GM18868 (cell line): Measurements from ENCODE around the gene GAA.
"Not testable (repeated sequence)": the region's sequence is repeated elsewhere in the genome, so short reads cannot be mapped to it uniquely, and the experiment has no call there.

ENCODE experiments used
- ATAC-seq: cut with Tn5 transposase; IDR thresholded peaks from one replicate; pipeline ENCODE4 v1.9.1; 2021; ENCODE audit warnings: mild to moderate bottlenecking, moderate library complexity; ENCODE audit not compliant: unreplicated experiment

GAA gene

DNA sequence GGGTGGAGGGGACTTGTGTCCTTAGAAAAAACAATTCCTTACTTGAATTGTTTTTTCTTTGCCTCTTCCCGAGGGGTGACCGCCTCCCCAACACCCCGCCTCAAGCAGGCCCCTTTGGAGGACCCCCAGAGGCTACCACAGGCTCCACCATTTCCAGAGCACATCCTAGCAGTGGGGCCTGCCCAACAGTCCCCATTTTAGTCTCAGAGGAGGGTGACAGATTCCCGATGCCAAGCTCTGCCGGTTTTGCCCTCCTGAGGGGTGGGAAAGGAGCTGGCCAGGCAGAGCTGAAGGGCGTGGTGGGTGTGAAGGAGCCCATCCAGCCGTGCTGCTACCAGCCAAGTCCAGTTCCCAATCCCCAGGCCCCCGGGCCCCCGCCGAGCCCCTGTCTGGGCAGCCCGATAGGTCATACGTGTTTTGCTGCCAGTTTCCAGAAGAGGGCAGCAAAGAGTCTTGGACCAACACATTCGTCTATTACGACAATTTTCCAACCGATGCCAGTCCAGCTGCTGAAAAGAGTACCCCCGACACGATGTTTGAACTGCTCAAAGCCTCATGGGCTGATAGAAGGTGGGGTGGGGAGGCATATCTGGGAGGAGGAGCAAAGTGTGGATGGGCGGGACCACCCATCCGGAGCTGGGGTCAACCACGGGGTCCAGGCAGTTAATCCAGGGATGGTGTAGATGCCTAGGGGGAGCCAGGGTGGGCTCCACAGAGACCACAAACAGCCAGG lies 18.8 kb upstream of the GAA start:
- no peak for ATAC-seq

DNA sequence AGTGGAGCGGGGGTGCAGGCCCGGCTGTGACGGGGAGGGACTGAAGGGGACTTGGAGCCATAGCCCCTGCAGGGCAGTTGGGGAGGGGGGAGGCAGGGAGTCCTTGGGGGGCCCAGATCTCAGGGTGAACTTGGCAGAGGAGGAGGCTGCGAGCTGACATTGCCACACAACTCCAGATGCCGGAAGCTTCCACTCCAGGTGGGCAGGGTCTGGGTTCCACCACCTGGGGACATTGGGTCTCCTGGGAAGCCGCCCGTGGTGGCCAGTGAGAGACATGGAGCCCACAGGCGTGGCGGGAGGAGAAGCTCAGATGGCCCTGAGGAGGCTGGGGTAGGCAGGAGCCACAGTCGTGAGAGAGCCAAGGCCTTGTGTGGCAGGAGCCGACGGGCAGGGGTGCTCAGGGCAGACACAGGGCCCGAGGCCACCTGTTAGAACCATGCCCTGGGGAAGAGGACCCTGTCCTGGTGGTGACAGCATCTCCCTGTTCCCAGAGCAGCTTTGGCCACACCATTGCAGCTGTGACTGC lies 18.2 kb upstream of the GAA start:
- ATAC-seq: no peak

DNA sequence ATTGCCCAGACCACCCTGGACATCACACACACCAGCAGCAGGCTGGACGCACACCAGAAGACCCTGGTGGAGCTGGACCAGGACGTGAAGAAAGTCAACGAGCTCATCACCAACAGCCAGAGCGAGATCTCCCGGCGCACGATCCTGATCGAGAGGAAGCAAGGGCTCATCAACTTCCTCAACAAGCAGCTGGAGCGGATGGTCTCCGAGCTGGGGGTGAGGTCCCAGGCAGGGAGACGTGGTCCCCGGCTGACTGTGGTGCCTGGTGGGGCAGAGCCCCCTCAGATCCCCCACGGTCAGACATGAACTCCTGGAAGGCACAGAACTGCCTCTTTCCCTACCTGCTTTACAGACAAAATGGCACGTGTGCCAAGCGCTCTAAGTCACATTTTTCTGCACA lies 16.6 kb upstream of the GAA start:
- no peak for ATAC-seq

DNA sequence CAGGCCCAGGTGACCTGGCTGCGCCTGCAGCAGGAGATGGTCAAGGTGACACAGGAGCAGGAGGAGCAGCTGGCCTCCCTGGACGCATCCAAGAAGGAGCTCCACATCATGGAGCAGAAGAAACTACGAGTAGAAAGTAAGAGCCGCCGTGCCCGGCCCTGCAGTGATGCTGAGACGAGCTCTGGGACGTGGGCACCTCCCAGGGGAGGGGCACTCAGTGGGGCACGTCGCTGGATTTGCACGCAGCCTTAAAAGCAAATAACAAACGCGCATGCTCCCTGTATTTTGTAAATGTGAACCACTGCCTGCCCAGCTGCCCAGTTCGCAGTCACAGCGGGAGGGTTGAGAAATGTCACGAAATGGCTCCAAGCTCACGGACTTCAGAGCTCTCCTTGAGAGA lies 15.3 kb upstream of the GAA start:
- ATAC-seq: no peak

DNA sequence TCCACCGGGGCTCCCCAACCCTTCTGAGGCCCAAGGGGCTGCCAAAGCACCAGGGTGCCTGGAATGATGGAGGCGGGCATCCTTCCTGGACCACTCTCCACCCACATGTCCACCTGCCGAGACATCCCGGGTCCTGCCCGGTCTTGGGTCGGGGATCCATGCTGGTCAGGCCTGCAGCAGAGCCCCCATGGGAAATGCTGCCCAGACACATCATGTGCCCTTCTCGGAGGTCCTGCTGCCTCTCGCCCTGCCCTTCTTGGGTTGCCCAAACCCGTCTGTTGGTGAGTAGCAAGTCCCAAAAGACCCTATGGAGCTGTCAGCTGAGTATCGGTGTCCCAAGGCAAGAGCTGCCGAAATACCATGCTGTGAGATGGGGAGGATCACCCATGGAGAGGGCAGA lies 14.8 kb upstream of the GAA start:
- no peak for ATAC-seq

DNA sequence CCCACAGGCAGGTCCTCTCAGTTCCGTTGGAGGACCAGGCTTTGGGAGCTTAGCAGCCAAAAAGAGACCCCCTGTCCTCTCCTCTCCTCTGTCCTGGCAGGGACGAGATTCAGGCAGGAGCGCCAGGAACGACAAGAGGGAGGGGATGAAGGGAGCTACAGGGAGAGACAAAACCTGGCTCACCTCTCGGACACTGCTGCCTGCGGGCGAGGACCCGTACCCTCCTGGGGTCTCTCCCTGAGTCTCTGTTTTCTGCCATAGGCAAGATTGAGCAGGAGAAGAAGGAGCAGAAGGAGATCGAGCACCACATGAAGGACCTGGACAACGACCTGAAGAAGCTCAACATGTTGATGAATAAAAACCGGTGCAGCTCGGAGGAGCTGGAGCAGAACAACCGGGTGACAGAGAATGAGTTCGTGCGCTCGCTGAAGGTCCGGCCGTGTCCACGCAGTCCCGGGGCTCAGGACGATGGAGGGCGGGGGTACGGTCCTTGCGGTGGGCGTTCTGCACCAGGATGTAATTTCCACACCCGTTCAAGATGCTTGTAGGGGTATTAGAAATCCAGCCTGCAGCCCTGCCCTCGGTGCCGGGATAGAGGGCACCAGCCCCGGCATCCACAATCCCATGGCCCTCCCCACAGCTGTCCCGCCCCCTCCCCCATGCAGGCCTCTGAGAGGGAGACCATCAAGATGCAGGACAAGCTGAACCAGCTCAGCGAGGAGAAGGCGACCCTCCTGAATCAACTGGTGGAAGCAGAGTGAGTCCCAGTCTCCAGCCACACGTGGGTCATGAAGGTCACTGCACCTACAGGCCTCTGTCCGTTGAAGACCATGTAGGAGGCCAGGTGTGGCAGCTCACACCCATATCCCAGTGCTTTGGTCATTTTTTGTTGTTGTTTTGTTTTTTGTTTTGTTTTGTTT lies 13.8 kb upstream of the GAA start:
- no peak for ATAC-seq

DNA sequence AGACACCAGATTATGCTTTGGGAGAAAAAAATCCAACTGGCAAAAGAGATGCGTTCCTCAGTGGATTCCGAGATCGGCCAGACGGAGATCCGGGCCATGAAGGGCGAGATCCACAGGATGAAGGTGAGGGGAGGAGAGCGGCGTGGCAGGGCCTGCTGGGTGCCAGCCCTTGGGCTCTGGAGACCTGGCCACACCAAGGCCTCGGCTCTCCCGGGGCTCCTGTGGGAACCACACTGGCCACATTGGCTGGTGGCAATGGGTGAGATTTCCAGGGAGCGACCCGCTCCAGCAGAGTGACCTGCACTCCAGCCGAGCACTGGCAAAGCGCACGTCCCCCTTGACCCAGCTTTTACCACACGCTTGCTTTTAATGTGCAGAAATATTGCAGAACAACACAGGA lies 11.6 kb upstream of the GAA start:
- no peak for ATAC-seq

DNA sequence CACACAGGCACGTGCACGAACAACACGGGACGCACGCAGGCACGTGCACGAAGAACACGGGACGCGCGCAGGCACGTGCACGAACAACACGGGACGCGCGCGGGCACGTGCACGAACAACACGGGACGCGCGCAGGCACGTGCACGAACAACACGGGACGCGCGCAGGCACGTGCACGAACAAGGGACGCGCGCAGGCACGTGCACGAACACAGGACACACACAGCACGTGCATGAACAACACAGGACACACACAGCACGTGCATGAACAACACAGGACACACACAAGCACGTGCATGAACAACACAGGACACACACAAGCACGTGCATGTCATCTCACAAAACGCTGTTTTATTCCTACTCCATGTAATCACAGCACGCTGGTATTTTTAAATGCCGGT lies 11.2 kb upstream of the GAA start:
- not testable (repeated sequence) for ATAC-seq

DNA sequence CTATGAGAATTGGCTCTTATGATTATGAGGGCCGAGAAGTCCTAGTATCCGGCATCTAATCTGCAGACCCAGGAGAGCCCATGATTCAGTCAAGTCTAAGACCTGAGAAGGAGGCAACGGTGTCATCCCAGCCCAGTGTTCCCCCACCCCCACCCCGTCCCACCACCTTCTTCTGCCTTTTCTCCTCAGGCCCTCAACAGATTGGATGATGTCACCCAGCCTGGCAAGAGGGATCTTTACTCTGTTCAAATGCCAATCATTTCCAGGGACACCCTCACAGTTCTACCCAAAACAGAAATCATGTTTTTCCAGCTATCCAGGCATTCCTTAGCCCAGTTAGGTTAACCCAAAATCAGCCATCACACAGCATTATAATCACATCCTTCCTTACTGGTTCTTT lies 10.0 kb upstream of the GAA start:
- no peak for ATAC-seq

DNA sequence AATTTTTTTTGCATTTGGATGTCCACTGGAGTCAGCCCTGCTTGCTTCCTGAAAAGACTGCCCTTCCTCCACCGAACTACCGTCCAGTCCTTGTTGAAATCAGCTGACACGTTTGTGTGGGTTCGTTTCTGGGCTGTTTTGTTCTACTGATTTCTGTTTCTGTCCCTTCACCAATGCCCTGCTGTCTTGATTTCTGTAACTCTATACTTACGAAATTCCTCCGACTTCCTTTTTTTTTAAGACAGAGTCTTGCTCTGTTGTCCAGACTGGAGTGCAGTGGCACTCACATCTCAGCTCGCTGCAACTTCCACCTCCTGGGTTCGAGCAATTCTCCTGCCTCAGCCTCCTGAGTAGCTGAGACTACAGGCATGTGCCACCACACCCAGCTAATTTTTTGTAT lies 8.4 kb upstream of the GAA start:
- ATAC-seq: no peak

DNA sequence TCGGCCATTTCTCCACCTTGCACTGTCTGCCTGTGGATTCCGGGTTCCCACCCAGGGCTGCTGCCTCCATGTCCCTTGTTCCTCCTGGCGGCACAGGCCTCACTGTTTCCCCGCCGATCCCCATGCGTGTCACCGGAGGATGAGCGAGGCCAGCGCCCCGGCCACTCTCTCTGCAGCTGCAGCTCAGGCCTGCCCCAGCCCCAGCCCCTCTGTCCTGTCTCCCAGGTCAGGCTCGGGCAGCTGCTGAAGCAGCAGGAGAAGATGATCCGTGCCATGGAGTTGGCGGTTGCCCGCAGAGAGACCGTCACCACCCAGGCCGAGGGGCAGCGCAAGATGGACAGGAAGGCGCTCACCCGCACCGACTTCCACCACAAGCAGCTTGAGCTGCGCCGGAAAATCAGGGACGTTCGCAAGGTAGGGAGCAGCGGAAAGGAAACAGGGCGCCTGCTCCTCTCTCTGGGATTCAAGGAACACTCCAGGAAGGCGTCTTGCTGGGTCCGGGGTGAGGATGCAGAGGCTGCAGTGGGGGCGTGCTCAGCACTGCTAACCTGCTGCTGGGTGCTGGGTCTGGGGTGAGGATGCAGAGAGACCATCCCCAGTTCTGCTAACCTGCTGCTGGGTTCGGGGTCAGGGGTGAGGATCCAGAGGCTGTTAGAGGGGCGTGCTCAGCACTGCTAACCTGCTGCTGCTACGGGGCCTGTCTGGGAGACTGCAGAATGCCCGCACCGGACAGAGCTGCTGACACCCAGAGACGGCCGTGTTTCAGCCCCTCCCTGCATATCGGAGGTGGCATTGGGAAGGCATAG lies 6.1 kb upstream of the GAA start:
- ATAC-seq: no peak

DNA sequence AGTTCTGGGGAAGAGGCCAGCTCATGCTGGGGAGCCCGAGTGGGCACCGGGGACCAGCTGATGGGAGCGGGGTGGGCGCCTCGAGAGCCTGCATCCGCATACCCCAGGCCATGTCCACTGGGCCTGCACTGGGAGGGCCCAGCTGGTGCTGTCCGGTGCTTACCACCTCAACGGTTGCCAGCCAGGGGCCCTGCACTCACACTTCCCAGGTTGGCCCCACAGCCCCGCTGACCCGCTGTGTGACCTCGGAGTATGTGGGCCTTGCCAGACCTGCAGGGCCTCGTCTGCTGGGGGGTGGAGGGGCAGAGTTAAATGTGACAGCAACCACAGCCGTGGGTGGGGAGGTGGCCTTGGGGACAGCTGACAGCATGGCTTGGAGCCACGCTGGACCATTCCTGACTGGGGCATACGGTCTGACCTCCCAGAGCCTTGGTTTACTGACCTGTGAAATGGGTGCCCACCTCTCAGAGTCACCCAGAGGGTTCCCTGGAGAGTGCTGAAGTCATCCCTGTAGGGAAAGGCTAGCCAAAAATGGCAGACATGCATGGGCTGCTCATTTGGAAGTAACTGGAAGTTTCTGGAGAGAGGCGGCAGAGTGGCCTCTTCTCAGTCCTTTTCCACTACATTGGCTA lies 5.4 kb upstream of the GAA start:
- ATAC-seq: no peak

DNA sequence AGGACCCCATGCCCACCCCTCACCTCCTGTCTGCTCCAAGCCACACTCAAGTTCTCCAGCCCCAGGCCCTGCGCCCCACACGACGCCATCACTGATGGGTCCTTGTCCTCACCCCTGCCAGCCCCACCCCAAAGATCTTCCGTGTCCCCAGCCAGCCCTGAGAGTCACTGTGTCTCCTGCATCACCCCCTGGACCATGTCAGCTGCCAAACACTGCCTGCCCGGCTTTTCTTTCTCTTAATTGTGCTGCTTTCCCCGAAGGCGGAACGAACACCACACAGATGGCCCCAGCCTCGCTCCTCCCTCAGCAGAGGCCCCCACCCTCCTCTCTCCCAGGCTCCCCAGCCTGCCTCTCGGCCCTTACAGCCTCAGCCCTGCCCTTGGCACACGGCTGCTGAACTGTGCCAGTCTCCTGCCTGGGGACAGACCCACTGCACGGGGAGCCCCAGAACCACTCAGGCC lies 4.8 kb upstream of the GAA start:
- no peak for ATAC-seq

DNA sequence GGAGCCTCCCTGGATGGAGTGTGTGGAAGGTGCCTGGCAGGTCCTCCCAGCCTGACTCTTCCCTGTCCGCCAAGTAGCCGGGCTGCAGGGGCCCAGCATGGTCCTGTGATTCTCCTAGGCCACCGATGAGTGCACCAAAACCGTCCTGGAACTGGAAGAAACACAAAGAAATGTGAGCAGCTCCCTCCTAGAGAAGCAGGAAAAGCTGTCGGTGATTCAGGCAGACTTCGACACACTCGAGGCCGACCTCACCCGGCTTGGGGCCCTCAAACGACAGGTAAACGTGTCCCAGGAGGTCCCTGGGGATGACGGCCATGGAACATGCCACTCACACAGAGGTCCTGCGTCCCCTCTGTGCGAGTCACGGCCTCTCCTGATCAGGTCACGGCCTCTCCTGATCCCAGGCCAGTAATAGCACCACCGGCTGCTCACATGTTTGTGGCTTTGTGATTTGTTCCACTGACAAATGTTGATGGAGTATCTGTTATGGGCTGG lies 4.2 kb upstream of the GAA start:
- no peak for ATAC-seq

DNA sequence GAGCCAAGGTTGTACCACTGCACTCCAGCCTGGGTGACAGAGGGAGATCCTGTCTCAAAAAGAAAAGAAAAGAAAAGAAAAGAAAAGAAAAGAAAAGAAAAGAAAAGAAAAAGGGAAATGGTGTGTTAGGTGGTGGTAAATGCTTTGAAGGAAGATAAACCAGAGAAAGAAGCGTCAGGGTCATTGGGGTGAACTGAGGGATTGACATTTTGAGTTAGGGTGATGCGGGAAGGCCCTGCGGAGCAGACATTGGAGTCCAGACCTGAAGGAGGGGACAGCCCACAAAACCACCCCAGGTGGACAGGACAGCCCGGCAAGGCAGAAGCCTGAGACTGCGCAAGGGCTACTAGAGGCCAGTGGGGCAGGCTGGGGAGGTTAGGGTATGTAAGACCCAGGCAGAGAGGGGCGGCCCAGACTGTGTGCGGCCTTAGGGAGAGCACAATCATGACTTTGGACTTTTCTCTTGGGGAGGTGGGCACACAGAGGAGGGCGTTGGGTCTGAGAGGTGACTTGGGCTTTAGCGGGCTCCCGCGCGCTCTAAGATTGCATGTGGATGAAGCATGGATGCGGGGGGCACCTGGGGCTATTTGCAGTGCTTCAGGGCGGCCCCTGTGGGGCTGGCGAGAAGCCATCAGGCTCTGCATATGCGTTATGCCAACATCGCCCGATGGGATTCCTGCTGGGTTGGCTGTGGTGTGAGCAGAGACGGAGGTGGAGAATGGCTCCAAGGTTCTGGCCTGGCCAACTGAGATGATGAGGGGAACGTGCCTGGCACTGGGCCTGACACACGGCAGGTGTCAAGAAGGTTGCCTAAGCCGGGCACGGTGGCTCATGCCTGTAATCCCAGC lies 3.3 kb upstream of the GAA start:
- ATAC-seq: no peak

DNA sequence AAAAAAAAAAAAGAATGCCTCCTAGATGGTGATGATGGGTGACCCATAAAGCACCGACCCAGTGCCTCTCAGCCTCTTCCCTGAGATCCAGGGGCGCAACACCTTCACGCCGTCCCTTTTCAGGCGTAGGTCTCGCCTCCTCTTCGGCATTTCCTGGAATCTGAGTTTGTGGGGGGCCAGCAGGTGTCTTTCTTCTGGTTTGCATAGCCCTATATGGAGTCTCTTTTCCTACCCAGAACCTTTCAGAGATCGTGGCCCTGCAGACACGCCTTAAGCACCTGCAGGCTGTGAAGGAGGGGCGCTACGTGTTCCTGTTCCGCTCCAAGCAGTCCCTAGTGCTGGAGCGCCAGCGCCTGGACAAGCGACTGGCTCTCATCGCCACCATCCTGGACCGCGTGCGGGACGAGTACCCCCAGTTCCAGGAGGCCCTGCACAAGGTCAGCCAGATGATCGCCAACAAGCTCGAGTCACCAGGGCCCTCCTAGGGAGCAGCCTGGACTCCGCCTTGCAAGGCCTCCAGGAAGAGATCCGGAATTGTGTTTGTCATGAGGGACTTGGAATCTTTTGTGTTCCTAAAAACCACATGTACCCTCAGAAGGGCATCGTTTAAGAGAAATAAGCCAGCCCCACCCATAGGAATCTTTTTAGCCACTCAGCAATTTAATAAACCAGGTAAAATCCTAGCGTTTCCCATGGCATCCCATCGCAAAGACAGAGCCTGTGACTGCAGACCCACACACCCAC lies 1.9 kb upstream of the GAA start:
- no peak for ATAC-seq

DNA sequence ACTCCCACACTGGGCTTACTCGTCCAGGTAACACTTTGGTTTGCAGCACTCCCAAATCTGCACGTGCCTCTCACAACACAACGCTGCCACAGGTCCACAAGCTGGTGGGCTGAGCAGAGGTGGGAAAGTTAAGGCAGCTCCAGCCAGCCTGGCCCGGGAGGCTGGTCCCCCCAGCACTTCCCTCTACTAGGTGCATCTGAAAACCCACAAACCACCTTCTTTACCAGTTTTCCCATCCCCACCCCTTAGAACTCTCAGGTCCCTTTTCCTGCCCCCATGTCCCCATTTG lies 1.4 kb upstream of the GAA start:
- no peak for ATAC-seq

DNA sequence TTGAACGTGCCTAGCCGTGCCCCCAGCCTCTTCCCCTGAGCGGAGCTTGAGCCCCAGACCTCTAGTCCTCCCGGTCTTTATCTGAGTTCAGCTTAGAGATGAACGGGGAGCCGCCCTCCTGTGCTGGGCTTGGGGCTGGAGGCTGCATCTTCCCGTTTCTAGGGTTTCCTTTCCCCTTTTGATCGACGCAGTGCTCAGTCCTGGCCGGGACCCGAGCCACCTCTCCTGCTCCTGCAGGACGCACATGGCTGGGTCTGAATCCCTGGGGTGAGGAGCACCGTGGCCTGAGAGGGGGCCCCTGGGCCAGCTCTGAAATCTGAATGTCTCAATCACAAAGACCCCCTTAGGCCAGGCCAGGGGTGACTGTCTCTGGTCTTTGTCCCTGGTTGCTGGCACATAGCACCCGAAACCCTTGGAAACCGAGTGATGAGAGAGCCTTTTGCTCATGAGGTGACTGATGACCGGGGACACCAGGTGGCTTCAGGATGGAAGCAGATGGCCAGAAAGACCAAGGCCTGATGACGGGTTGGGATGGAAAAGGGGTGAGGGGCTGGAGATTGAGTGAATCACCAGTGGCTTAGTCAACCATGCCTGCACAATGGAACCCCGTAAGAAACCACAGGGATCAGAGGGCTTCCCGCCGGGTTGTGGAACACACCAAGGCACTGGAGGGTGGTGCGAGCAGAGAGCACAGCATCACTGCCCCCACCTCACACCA lies 724 bp downstream of the GAA start:
- peak; percentile 6 for ATAC-seq
